RWPE2 (cell line): ENCODE data around the gene TPD52L2.
A peak's percentile ranks its signal among the peaks of the same experiment; 100 is the strongest.
"Not testable (repeated sequence)": the region's sequence is repeated elsewhere in the genome, so short reads cannot be mapped to it uniquely, and the experiment has no call there.

Experiments used
- ATAC-seq: fragments of 200-7000 bp; cut with Tn5 transposase; 3 replicates; pipeline ENCODE4 v1.9.1; 2021; ENCODE audit warnings: low read depth
- DNase-seq: peaks from one replicate; pipeline ENCODE4 v3.0.0-alpha.2; 2020; ENCODE audit warnings: low spot score
- H3K27ac ChIP-seq: fragments of 450-650 bp; 2 replicates; pipeline ENCODE4 v1.5.1; 2017; ENCODE audit warnings: mild to moderate bottlenecking; ENCODE audit not compliant: poor library complexity, severe bottlenecking
- H3K27me3 ChIP-seq: fragments of 250-450 bp; sonication (Bioruptor Pico); 2 replicates; pipeline ENCODE4 v1.5.1; 2021; ENCODE audit warnings: mild to moderate bottlenecking, moderate library complexity; ENCODE audit not compliant: insufficient read depth, poor library complexity, severe bottlenecking
- H3K36me3 ChIP-seq: fragments of 250-450 bp; sonication (Bioruptor Pico); 2 replicates; pipeline ENCODE4 v1.5.1; 2020; ENCODE audit warnings: low read depth, mild to moderate bottlenecking, moderate library complexity
- H3K4me1 ChIP-seq: fragments of 250-450 bp; sonication (Bioruptor Pico); 2 replicates; pipeline ENCODE4 v1.5.1; 2021; ENCODE audit warnings: mild to moderate bottlenecking, moderate library complexity; ENCODE audit not compliant: insufficient read depth, poor library complexity, severe bottlenecking
- H3K4me3 ChIP-seq: fragments of 250-450 bp; sonication (Bioruptor Pico); 2 replicates; pipeline ENCODE4 v1.5.1; 2021; ENCODE audit warnings: mild to moderate bottlenecking, moderate library complexity; ENCODE audit not compliant: severe bottlenecking
- H3K9me3 ChIP-seq: fragments of 250-450 bp; sonication (Bioruptor Pico); 2 replicates; pipeline ENCODE4 v1.5.1; 2021; ENCODE audit warnings: mild to moderate bottlenecking, moderate library complexity; ENCODE audit not compliant: severe bottlenecking
- CTCF ChIP-seq: fragments of 450-650 bp; IDR thresholded peaks from one replicate; pipeline ENCODE4 v1.5.1; 2017; ENCODE audit warnings: mild to moderate bottlenecking, moderate library complexity; ENCODE audit not compliant: poor library complexity, severe bottlenecking

TPD52L2 gene

GRCh38 chr20:63903796-63904561 lies 38.9 kb downstream of the TPD52L2 start:
- ATAC-seq, result no peak
- TF ChIP-seq CTCF, result no peak
- no peaks in the 10 kb centered on the region for H3K9me3 ChIP-seq
- peaks cover 10% of the 10 kb centered on the region for H3K4me1 ChIP-seq
- H3K27me3 ChIP-seq, result no peaks in the 10 kb centered on the region
- no peak for DNase-seq
- no peak overlapping the region for H3K4me3 ChIP-seq
- H3K27ac ChIP-seq, result peak overlapping the region; percentile 43
- peaks cover 43% of the 10 kb centered on the region for H3K36me3 ChIP-seq

- H3K27ac ChIP-seq, result peak overlapping the region; percentile 82
- no peaks in the 10 kb centered on the region for H3K9me3 ChIP-seq
- H3K27me3 ChIP-seq, result no peaks in the 10 kb centered on the region
- peaks cover 27% of the 10 kb centered on the region for H3K4me1 ChIP-seq
- TF ChIP-seq CTCF, result no peak
- H3K36me3 ChIP-seq, result peaks cover 28% of the 10 kb centered on the region
- DNase-seq, result no peak
- no peak for ATAC-seq
- no peak overlapping the region for H3K4me3 ChIP-seq
These were observed 43.1 kb downstream of the TPD52L2 start for GRCh38 chr20:63908008-63908682.

DNA sequence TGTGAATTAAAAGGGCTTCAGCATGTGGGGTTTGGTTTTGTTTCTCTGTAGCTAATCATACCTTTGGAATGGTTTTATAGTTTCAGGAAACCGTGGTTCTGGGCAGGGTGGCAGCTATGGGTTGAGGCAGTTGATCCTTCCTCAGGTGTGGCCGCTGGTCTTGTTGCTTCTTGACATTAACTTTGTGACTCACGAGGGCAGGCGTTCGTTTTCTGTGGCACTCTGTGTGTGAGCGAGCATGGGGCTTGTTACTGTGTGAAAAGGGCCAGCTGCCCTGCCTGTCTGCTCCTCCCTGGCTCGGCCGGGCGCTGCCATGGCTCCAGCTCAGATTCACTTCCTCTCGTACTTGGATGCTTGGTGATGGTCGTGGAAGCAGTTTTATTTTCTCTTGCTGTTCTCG lies 46.1 kb downstream of the TPD52L2 start:
- peak; percentile 98 for ATAC-seq
- peak overlapping the region; percentile 82 for H3K27ac ChIP-seq
- peaks cover 27% of the 10 kb centered on the region for H3K4me1 ChIP-seq

DNA sequence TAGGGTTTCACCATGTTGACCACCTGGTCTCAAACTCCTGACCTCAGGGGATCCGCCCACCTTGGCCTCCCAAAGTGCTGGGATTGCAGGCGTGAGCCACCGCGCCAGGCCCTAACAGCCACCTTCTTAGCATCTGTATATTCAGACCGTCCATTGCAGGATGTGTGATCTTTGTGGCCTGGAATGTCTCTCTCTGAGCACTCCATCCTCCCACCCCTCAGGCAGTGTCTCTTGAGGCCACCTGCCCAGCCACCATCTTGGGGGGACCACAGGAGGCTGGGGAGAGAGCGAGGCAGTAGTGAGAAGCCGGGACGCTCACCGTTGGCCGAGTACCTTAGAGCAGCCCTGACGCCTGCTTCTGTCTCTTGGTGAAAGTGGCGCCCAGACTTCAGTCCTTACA lies 48.7 kb downstream of the TPD52L2 start:
- Histone ChIP-seq H3K4me1 (peaks cover 27% of the 10 kb centered on the region), H3K27ac (no peak overlapping the region), H3K4me3 (no peak overlapping the region), H3K27me3 (no peaks in the 10 kb centered on the region), H3K36me3 (peaks cover 58% of the 10 kb centered on the region), H3K9me3 (no peaks in the 10 kb centered on the region)
- DNase-seq (no peak), ATAC-seq (no peak)
- TF ChIP-seq CTCF, result no peak

More for the DNA sequence above, 46.1 kb downstream of the TPD52L2 start:
- Histone ChIP-seq H3K27me3 (no peaks in the 10 kb centered on the region), H3K4me3 (no peak overlapping the region), H3K9me3 (no peaks in the 10 kb centered on the region), H3K36me3 (peaks cover 38% of the 10 kb centered on the region)
- peak; percentile 99 for DNase-seq
- no peak for TF ChIP-seq CTCF

- ATAC-seq (no peak), DNase-seq (no peak)
- no peak overlapping the region for H3K27ac ChIP-seq
- no peak overlapping the region for H3K4me3 ChIP-seq
- no peaks in the 10 kb centered on the region for H3K27me3 ChIP-seq
- H3K9me3 ChIP-seq, result no peaks in the 10 kb centered on the region
- H3K36me3 ChIP-seq, result peaks cover 57% of the 10 kb centered on the region
- TF ChIP-seq CTCF, result no peak
- H3K4me1 ChIP-seq, result peaks cover 16% of the 10 kb centered on the region
These were observed 50.4 kb downstream of the TPD52L2 start for GRCh38 chr20:63915471-63915870.

DNA sequence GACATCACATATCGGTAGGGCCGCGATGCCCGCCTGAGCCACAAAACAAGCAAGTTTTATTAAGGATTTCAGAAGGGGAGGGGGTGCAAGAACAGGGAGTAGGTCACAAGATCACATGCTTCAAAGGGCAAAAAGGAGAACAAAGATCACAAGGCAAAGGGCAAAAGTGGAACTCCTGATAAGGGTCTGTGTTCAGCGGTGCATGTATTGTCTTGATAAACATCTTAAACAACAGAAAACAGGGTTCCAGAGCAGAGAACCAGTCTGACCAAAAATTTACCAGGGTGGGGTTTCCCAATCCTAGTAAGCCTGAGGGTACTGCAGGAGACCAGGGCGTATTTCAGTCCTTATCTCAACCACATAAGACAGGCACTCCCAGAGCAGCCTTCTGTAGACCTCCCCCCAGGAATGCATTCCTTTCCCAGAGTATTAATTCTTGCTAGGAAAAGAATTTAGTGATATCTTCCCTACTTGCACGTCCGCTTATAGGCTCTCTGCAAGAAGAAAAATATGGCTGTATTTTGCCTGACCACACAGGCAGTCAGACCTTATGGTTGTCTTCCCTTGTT lies 51.4 kb downstream of the TPD52L2 start:
- not testable (repeated sequence) for H3K9me3 ChIP-seq, H3K4me3 ChIP-seq, ATAC-seq, H3K4me1 ChIP-seq, DNase-seq, H3K27ac ChIP-seq, H3K27me3 ChIP-seq
- H3K36me3 ChIP-seq, result peaks cover 67% of the 10 kb centered on the region
